A549 (cell line): ENCODE results near the gene DPPA2.

Experiments
- CEBPB ChIP-seq, 2 experiments: fragments of >200 bp in 1 of 2; sonication (Bioruptor Twin) in 1 of 2; formaldehyde crosslinking in 1 of 2; IDR thresholded peaks; 2 replicates each; pipeline ENCODE4 v1.6.1; 2012 to 2016
- CTCF ChIP-seq: fragments of >200 bp; sonication (Bioruptor Twin); formaldehyde crosslinking; IDR thresholded peaks from 3 replicates; pipeline ENCODE4 v1.5.1; 2016
- HOXA7 ChIP-seq: fragments of 250-450 bp; sonication (Bioruptor Pico); IDR thresholded peaks from 2 replicates; pipeline ENCODE4 v1.5.0; 2020; ENCODE audit warnings: mild to moderate bottlenecking, moderate library complexity
- MAZ ChIP-seq: fragments of 150-350 bp; IDR thresholded peaks from 2 replicates; pipeline ENCODE4 v1.6.1; 2014; ENCODE audit warnings: antibody characterized with exemption, low read depth, low read length, borderline replicate concordance
- POLR2A ChIP-seq: IDR thresholded peaks from 2 replicates; pipeline ENCODE4 v1.6.1; 2012; ENCODE audit warnings: mild to moderate bottlenecking, low read length
- RAD21 ChIP-seq, 2 experiments: fragments of >200 bp in 1 of 2; sonication (Bioruptor Twin) in 1 of 2; formaldehyde crosslinking in 1 of 2; IDR thresholded peaks in 1 of 2; conservative IDR thresholded peaks in 1 of 2; 2 replicates in 1 of 2; 3 replicates in 1 of 2; pipeline ENCODE4 v1.6.1; 2012 to 2018; ENCODE audit warnings: inconsistent platforms in 1 of 2
- RNF2 ChIP-seq: fragments of 200-600 bp; sonication (generic); IDR thresholded peaks from 2 replicates; pipeline ENCODE4 v1.6.1; 2016; ENCODE audit warnings: low read depth, mild to moderate bottlenecking, antibody characterized with exemption, moderate library complexity, borderline replicate concordance

- TF ChIP-seq CTCF (no peak), RNF2 (no peak), CEBPB (IDR thresholded peaks at IDR 0.05) (no peak), RAD21 (conservative IDR thresholded peaks at IDR 0.05 in 1 of 2, IDR thresholded peaks at IDR 0.05 in 1 of 2) (no peak), MAZ (no peak), HOXA7 (CRISPR knock-in tag) (no peak), POLR2A (no peak)
Observed at GRCh38 chr3:109346770-109347295, 30.5 kb upstream of the DPPA2 start.
